ENCODE results near the gene ADAMTS2.

ADAMTS2 gene

DNA sequence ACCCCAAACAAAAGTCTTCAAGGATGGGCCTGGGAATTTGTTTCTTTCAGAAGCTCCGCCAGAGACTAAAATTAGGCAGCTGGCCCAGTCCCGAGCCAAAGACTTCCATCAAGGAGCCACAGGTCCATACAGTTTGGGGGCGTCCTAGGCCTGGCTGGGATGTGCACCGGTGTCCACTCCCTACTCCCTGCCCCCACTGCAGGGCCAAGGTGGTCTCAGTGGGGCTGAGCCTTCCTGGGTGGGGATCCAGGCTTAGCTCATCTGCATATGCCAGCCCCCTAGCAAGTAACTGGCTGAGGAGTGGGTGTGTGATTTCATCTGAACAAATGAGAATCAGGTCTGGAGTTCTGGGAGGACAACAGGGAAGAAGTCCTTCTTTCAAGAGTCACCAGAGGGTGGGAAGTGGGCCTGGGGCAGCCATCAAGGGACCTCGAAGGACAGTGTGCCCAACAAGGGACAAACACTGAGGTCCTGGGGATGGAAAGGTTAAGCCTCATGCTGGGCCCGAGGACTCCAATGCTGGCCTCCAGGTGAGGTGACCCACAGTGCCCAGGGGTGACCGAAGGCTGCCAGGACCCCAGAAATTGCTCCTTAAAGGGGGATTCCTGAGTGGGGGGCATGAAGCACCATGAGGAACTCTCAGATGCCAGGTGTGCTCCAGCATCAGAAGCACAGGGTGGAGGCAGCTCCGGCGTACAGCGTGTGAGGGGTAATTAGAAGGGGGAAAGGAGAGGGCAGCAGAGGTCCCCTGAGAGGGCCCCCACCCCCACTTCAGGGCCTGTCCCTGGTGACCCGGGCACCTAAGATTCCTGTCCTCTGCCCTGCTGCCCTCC is 193.8 kb downstream of the ADAMTS2 start:
- DNase-seq = no peak

DNA sequence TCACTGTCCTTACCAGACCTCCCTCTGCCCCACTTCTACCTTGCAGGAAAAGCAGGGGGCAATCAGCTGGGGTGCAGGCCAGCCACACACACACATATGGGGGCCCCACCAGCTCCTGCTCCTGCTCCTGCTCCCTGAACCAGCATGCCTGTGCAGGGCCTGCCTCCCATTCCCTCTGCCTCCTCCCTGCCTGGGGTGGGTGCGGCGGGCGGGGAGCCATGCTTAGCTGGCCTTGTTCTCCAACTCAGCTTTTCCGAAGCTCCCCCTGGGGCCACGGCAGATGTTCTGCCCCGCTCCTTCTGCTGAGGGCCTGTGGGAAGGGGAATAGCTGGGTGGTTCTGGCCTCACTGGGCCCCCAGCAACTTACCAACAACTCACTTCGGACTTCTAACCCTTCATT is 195.2 kb downstream of the ADAMTS2 start:
- no peak for DNase-seq

DNA sequence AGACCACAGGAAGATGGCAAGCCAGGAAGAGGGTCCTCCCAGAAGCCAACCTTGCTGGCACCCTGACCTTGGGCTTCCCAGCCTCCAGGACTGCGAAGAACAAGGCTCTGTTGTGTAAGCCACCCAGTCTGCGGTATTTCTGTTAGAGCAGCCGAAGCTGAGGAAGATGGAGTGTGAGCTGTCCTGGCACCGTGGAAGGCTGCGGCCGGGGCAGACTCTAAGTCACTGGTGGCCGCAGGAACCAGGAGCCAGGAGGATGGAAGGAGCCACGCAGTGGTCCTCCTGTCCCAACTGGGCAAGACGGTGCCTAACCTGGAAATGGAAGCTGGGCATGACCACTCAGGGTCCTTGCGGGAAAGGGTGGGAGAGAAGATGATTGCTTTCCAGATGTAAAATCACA is 196.0 kb downstream of the ADAMTS2 start:
- DNase-seq = no peak

DNA sequence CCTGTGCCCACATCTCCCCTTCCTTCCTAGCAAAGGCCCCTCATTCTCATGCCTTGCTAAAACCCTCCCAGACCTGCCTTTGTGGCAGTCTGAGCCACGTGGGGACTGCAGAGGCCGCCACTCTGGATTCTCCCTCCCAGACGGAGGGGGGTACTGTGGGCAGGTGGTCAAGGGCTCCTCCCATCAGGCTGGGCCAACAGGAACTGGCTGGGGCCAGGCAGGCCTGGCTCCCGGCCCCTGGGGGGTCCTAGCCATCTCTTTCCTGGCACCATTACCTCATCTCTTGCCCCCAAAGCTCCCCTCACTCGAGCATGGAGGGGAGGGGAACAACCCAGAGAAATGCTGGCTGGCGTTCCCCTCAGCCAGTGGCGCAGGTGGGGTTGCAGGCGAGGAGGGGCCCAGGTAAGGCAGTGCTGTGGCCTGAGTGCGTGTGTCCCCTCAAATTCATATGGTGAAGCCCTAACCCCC is 196.5 kb downstream of the ADAMTS2 start:
- DNase-seq = no peak

DNA sequence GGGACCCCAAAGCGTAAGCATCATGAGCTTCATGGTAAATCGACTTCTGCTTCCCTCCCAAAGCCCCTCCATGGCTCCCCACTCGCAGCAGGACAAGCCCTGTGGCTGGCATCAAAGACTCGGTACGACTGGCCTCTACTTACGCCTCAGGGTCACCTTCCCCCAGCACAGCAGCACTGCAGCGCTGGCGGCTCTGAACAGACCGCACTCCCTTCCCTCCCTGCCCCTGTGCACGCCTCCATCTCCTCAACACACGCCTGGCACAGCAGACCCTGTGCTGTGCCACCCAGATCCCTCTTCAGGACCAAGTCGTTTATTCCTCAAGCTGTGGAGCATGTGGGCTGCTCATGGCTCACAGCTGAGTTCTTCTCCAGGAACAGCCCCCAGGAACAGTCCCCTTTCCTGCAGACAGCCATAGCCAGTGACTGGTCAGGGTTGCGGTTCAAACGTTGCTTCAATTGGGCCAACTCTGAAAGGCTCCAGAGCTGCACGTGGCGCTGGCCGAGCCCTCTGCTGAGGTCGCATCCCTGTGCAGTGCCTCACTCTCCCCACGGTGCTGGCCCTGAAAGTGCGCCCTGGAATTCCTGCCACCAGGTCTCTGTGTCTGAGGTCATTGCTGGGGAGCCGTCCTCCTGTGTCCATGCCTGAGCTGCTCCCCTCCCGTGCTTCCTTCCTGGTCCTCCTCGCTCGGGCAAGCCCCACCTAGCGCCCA is 197.1 kb downstream of the ADAMTS2 start:
- DNase-seq = no peak

DNA sequence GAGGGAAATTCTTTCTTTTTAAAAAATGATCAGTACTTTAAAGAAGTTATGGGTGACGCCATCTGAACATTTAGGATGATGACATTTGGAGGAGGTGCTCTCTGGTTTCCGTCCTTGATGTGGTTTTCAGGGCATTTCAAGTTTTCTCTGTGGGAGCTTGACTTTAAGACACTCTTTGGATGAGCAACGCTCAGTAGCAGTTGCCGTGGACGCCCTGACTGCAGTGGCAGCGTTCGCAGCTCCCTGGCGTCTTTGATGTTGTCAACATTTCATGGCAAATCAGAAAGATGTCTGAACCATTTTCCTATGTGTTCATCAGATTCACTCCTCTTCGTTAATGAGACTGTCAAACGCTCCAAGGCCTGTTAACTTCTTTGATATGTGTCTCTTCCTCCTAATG is 199.0 kb downstream of the ADAMTS2 start:
- no peak for DNase-seq

DNA sequence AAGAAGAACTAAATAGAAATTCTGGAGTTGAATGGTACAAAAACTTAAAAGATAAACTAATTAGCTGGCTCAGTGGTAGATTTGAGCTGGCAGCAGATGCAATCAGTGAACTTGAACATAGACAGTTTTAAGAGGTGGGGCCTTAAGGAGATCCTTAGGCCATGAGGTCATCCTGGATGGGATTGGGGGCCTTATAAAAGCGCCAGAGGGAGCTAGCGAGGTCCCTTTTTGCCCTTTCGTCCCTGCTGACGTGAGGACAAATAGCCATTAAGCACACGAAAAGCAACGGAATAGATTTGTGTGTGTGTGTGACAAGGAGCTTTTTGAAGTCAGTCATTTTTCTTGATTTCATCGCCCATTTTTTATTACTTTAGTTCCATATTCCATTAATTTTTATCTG is 201.8 kb downstream of the ADAMTS2 start:
- no peak for DNase-seq

DNA sequence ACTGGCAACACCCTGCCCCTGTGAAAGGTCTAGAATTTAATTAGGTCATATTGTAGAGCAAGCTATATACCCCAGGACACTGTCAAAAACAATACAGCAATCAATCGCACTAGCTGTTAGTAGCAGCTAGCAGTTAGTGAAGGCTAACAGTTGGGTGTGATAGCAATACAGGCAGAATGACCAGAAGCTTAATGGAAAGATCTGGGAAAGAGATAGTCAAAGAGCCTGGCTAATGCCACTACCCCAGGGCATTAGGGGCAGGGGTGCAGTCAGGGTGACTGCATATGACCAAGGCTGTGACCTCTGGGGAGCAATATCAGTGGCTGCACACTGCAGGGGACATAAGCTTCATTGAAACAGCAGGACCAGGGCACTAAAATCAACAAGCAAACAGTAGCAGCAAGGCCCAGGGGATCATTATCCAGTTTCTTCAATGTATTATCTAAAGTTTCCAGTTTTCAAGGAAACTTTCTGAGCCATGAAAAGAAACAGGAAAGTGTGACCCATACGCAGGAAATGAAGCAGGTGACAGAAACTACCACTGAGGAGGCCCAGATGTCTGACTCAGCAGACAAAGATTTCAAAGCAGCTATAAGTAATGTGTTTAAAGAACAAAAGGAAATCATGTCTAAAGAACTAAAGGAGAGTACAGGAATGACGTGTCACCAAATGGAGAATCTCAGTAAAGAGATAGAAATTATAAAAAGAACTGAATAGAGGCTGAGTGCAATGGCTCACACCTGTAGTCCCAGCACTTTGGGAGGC is 202.6 kb downstream of the ADAMTS2 start:
- DNase-seq = no peak

DNA sequence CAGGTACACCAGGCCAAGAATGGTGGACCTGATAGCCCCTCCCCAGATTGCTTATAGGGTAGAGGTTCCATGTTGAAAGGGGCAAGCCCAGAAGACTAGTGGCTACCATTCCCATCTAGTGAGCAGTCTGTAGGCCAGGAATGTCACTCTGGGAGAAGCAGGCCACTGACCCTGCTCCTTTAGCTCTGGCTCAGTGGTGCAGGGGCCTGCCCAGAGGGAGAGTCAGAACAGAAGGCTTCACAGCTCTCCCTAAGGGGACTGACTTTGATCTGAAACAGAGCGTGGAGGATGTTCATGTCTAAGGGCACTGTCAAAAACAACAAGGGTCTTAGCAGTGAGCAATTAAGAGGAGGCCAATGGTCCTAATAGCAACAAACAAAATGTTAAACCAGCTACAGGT is 203.4 kb downstream of the ADAMTS2 start:
- no peak for DNase-seq

DNA sequence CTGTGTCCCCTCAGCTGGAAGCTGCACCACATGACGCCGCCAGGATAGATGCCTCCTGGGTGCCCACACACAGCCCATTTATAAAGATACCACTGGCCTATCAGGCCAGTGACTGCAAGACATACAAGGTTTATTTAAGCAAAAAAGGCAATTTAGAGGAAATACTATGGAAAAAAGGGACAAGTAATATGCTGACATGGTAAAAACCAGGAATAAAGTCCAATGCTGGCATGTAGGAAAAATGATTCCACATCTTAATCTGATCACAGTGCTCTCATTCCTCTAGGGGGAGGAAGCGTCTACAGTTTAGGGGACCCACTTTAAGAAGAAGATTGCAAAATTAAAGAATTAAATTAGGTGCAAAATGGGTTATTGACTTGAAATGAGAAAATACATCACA is 205.0 kb downstream of the ADAMTS2 start:
- DNase-seq = no peak

DNA sequence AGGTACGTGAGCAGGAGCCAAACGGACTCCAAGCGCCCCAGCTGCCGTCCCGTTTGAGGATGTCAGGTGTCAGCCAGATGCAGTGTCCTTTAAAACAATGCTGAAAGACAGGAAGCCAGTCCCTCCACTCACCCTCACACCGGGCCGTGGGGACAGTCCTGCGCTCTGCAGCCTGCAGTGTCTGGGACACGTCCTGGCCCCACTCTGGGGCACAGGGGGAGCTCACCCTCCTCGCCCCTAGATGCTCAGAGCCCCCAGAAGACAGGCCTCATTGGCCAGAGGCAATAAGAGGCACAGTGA is 205.4 kb downstream of the ADAMTS2 start:
- DNase-seq = no peak

DNA sequence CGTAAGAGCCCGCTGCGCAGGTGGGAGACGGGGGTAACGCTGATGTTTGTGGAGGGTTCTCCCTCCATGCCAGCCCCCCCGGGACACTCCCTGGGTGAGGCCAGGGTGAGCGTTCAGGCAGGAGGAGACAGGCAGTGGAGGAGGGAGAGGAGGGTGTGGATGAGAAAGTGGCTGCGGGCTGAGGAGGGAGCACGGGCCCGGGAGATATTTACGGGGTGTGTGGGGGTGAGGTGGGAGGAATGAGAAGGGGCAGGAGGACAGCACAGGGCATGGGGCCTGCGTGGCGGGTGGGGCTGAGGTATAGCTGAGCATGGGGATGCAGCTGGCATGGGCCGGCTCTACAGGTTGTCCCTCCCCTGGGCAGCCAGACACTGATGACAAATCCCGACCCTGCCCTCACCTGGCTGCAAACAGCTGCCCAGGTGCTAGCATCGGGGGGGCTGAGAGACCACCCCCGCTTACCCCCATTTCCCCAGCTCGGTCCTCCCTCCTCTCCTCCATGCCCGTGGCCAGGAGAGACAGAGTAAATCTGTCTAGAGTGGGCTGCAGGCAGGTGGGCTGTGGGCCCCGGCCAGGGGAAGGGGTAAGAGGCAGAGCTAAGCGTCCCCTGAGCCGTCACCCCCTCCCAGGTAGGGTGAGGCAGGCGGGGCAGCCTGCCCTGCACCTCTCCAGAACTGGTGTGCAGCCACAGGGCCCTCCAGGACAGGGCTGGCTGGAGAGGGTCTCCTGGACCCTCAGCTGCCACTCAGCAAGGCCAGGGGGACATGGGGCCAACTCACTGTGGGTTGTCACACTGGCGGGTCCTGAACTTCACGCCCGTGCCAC is 205.9 kb downstream of the ADAMTS2 start:
- DNase-seq = no peak

DNA sequence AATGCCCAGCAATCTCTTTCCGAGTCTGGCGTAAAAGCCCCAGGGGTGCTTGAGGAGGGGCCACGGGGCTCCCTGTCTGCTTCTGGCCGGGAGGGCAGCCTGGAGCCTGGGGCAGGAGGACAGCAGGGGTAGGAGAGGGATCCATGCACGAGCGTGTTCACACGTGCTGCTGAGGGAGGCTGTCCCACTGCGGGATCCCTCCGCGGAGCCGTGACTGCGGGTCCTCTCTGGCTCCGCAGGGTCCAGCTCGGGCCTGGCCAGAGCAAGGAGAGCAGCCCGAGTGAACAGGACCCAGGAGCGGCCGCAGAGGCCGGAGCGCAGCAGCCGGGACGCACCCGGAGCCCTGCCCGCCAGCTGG is 206.7 kb downstream of the ADAMTS2 start:
- no peak for DNase-seq

DNA sequence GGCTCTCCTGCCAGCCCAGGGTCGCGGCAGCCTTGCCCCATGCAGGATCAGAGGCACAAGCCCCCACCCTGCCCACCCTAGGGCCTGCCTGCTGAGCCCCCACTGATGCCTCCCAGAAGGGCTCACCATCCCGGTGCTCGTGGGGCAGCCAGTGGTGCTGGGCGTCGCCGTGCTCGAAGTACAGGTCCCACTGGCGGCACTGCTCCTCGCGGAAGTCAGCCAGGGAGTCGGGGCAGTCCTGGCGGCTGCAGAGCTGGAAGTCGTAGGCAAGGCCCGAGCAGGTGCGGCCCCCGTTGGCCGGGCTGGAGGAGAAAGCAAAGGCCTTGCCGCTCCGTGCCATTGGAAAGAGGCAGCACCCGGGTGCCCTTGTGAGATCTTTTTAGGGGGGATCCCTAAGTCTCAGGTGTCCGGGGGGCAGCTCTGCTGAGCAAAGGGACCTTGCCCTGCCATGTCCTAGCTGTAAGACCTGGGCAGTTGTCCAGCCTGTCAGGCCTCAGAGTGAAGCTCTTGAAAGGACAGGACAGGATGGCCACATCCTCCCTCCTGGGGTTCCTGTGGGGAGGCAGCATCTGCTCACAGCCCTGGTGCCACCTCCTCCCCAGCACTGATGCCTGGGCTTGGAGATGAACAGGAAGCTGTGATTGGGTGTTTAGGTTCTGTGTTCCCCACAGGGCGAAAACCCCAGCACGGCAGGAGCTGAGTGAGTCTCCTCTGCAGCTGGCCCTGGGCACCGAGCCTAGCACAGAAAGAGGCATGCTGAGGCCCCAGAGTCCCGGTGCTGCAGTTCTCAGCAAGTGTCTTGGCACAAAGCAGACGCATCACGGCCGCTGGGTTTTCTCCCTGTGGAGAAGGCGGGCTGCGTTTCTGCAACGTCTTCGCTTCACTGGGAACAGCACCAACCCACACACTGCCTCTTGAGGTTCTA is 207.4 kb downstream of the ADAMTS2 start:
- no peak for DNase-seq

DNA sequence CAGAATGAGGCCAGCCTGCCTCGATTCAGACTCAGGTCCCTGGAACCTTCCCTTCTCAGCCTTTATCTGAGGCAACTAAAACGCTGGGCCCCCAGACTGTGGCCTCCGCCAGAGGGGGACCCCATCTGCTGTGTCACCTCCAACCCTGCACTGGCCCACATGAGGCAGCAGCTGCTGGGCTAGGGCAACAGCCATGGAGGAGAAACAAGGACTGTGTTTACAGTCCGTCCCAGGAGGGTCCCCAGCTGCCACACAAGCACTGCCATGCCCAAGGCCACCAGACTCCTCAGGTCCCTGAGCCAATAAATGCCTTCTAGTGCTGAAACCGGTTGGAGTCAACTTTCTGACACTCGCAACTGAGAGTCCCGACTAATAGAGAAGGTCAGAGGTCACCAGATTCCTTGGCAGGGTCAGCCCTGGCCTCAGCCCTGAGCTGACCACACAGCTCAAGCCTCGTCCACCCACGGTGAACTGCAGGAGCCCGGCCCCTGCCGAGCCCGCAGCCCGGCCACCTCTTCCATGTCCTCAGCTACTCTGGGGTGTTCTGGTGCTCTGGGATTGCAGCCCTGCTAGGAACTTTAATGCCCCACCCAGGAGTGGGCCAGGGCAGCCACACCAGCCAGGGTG is 208.1 kb downstream of the ADAMTS2 start:
- DNase-seq = no peak

DNA sequence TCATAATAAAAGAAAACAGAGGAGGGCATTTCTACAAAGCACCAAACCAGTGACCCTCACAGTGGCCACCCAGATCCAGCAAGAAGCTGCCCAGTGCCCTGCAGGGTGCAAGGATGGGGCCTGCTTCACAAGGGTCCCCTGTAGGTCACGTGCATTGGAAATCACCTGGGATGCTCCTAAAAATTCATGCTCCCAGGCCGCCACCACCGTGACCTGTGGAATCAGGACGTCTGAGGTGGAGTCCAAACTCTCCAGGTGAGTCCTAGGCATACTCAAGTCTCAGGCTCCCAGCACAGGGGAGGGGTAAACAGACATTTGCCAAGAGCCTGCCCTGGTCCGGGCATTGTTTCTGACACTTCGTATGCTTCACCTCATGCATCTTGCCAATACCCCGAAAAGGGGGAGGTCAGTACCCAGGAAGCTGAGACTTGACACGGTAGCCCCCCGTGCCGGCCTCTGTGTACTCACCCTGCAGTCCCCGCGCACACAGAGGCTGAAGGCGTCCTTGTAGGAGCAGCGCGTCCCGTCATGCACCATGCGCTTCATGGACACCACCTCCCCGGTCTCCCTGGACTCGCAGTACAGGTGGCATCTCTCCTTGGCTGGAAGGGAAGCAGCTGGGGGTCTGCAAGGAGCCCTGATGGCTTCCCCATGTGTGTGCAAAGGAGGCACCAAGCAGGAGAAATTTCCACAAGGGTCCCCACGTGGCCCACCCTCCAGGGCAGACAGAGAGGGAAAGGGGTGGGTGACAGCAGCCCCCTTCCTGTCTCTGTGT is 209.6 kb downstream of the ADAMTS2 start:
- no peak for DNase-seq

DNA sequence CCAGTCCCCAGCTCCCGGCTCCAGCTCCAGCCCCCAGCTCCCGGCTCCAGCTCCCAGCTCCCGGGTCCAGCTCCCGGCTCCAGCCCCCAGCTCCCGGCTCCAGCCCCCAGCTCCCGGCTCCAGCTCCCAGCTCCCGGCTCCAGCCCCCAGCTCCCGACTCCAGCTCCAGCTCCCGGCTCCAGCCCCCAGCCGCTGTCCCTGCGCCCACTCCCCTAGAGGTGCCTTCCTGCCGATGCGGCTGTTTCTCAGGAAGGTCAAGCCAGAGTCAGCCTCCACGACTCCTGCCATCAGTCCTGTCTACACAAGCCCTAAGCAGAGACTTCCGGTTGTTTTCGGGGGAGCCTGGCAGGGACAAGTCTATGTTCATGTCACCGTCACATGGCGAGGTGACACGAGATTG is 210.3 kb downstream of the ADAMTS2 start:
- no peak for DNase-seq

DNA sequence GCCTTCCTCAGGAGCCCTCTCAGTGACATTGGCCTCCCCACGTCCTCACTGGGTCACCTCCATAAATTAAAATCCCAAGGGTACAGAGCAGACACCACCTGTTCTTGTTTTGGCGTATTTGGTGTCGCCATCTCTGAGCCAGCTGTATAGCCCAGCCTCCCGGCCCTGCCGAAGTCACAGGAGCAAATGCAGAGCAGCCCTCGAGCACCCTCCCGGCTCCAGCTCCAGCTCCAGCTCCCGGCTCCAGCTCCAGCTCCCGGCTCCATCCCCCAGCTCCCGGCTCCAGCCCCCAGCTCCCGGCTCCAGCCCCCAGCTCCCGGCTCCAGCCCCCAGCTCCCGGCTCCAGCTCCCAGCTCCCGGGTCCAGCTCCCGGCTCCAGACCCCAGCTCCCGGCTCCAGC is 210.8 kb downstream of the ADAMTS2 start:
- no peak for DNase-seq

DNA sequence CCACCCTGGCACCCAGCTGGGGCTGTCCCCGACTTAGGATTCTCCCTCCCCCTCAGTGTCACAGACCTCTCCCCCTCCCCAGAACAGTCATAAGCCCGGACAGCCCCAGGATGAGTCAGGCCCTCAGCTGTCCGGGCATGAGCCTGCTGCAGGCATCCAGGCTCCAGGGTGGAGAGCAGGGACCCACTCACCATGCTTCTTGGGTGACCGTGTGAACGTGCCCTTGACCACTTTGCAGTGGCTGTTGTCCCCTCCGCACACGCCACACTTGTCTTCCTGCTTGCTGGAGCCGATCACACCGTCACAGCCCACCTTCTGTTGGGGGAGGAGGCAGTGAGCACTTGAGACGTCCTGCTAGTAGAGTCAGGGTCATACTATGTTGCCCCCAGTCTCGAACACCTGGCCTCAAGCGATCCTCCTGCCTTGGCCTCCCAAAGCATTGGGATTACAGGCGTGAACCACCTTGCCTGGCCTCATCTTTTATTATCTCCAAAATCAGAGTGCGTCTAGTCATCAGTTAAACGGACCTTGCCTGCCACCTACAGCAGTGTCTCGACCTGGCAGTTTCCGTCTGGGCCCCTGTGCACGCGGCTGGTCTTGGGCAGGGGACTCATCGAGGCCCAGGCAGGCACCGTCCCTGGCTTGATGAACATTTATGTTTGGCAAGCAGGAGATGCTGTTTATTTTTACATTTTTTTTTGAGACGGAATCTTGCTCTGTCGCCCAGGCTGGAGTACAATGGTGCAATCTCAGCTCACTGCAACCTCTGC is 212.5 kb downstream of the ADAMTS2 start:
- no peak for DNase-seq

Data from NCI-H2107 (cell line).